Suppressor macrophage (primary cell): ENCODE results near the gene CHRD.
"Not testable (repeated sequence)": the region's sequence is repeated elsewhere in the genome, so short reads cannot be mapped to it uniquely, and the experiment has no call there.

Source experiments
- DNase-seq, 4 experiments: peaks; one replicate each; pipeline ENCODE4 v3.0.0-alpha.2; 2020 to 2022

Gene CHRD

DNA sequence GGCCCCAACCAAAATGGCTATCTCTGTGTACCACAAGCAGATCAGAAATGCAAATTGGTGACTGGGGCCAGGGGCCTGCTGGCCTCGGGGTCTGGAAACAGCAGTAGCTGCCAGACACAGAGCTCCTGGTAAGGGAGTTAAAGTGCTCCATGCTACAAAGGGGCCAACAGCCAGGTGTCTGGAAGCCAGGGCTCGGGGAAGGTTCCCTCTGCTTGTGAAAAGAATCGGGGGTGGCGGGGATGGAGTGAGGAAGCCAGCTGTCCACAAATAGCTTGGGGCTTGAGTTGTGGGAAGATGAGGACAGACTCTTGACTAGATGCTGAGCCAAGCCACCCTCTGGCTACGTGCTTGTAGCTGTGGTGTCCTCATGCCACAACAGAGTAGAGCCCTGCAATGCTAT is 39.3 kb downstream of the CHRD start:
- no peak for DNase-seq

GRCh38 chr3:184423561-184423960 is 43.7 kb downstream of the CHRD start:
- peak; percentile 19 to 62 (median 42) for DNase-seq

DNA sequence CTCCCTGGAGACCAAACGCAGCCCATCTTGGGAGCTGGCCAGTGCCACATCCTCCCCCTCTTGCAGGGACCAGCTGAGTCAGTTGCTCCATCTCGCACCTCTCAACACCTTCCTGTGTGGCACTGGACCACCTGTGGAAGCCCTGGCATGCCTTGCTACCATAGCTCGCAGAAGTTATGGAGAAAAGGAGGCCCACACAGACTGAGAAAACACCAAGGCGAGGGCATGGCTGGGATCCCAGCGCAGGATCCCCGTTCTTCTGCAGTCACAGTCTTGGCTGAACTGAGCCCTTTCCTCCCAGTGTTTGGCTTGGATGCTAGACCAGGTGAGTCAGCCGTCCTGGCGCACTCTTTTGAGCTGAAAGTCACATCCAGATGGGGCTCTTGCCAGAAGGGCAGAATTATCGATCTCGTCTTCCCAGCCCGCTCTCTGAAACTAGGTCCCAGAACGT is 46.9 kb downstream of the CHRD start:
- no peak for DNase-seq

DNA sequence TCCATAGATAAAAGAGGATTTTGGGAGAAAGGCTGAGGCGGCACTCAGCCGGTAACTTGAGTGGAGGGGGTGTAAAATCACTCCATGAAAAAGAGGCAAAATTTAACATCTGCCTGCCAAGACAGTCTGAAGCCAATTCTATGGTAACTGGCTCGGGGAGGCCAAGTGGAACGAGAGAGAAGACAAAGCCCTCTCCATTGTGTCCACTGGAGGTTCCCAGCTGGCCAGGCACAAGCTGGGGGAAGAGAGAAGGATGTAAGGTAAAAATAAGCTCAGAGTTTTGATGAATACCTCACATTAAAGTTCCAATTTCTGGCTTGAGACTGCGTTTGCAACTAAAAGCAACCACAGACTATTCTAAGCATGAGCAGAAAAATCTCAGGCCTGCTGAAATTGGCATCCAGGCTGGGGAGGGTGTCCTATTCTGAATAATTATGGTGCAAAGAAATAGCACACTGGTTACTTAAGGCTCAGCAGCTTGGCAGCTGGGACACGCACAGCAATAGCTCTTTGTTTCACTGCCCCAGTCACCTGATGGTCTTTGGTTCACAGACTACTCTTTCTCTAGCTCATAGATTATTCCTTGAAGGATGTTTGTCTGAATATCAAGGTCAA is 48.8 kb downstream of the CHRD start:
- no peak for DNase-seq

DNA sequence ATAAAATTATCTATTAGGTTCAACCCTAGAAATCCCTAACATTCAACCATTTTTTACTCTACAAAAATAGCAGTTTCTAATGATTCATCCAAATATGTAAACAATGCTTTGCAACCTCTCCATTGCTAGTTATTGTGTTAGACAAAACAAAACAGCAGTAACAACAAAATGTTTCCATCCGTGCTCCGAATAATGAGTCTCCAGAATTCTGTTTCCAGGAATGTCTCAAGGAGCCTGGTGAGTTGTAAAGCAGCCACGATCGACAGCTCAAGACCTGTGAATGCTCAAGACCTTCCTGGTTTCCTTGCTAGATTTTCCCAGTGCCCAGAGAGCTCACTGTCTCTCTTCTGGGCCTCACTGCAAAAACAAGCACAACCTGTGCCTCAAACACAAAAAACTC is 49.9 kb downstream of the CHRD start:
- DNase-seq: no peak

DNA sequence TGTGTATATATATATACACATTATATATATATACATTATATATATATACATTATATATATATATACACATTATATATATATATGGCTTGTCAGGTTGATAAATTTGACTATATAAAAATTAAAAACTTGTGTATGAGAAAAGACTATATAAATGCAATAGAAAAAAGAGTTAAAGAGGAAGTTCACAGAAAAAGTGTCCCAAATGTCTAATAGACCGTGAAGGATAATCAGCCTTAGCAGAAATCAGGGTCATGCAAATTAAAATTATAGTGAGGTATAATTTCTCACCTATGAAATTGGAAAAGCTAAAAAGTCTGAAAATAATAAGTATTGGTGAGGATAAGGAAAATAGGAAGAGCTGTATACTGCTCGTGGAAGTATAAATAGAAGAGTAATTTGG is 51.1 kb downstream of the CHRD start:
- no peak for DNase-seq

DNA sequence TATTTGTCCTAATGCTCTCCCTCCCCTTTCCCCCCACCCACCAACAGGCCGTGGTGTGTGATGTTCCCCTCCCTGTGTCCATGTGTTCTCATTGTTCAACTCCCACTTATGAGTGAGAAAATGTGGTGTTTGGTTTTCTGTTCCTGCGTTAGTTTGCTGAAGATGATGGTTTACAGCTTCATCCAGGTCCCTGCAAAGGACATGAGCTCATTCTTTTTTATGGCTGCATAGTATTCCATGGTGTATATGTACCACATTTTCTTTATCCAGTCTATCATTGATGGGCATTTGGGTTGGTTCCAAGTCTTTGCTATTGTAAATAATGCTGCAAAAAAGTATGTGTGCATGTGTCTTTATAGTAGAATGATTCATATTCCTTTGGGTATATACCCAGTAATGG is 53.3 kb downstream of the CHRD start:
- not testable (repeated sequence) for DNase-seq

- DNase-seq: no peak
Measured at GRCh38 chr3:184439096-184439495, 59.2 kb downstream of the CHRD start.
